ENCODE measurements around the gene ALKBH3. TPM values are rescaled to one million over a fixed set of nuclear protein-coding genes. Genes with fewer than 3 reads are reported as not detected.

ALKBH3 gene
- total RNA-seq, 1 experiment from 2014 or later, result 18.8 TPM

GRCh38 chr11:43837879-43838278 lies 42.8 kb upstream of the ALKBH3 start:
- 100% methylated on average over 1 of the region's 4 CpGs for WGBS (ENCODE audit: extremely low coverage, insufficient read length, low lambda C conversion rate)
- no peaks in the 10 kb centered on the region for H3K9me3 Mint-ChIP-seq

More at GRCh38 chr11:43837879-43838278, 42.8 kb upstream of the ALKBH3 start:
- H3K4me1 Mint-ChIP-seq, result peaks cover 3 to 10% of the 10 kb centered on the region in 2 experiments; a peak in 3 of 4 replicates
- no peak overlapping the region for H3K4me3 Mint-ChIP-seq
- Histone ChIP-seq H4K91ac (ENCODE audit: insufficient read length, low read depth, low read length) (no peak overlapping the region), H2BK5ac (ENCODE audit: insufficient read length, low read length) (no peak overlapping the region), H3K79me2 (ENCODE audit: insufficient read depth, low read length) (no peaks in the 10 kb centered on the region), H3K23me2 (ENCODE audit: insufficient read length, low read depth, low read length, poor library complexity, severe bottlenecking) (no peaks in the 10 kb centered on the region), H3K18ac (ENCODE audit: insufficient read length, low read depth, low read length) (no peak overlapping the region), H4K20me1 (ENCODE audit: control insufficient read depth, insufficient read depth, insufficient read length) (no peaks in the 10 kb centered on the region), H3K23ac (ENCODE audit: insufficient read length, low read depth, low read length) (no peak overlapping the region), H3K4ac (ENCODE audit: low read depth, low read length) (no peak overlapping the region), H3K9ac (ENCODE audit: extremely low read depth, insufficient read length, low read length) (no peak overlapping the region), H3T11ph (ENCODE audit: low read length) (no peak overlapping the region), H3K14ac (ENCODE audit: insufficient read depth, low read length) (no peak overlapping the region), H2BK15ac (ENCODE audit: low read depth, low read length) (no peak overlapping the region), H2AK5ac (ENCODE audit: insufficient read length, low read length) (no peak overlapping the region), H3K4me2 (ENCODE audit: insufficient read depth, insufficient read length, low read length) (no peak overlapping the region), H2BK12ac (ENCODE audit: insufficient read length, low read depth, low read length) (no peak overlapping the region), H2AFZ (ENCODE audit: low read length) (no peak overlapping the region), H3K79me1 (ENCODE audit: insufficient read depth, low read depth, low read length, poor library complexity, severe bottlenecking) (no peaks in the 10 kb centered on the region), H3K4me1 (ENCODE audit: insufficient read depth, low read length) (peaks cover 3% of the 10 kb centered on the region; the same call in 1 of the 2 replicates), H3K9me3 (ENCODE audit: control insufficient read depth, low read depth, low read length) (no peaks in the 10 kb centered on the region), H3K27me3 (ENCODE audit: insufficient read depth, low read length) (no peaks in the 10 kb centered on the region), H3K56ac (ENCODE audit: insufficient read length, low read depth, low read length) (no peak overlapping the region), H2BK120ac (ENCODE audit: low read depth, low read length, poor library complexity, severe bottlenecking) (no peak overlapping the region), H2BK20ac (ENCODE audit: low read depth, low read length, poor library complexity, severe bottlenecking) (no peak overlapping the region), H4K8ac (replicated peaks; ENCODE audit: insufficient read length, low read depth, low read length) (no peak overlapping the region), H3K27ac (ENCODE audit: insufficient read length, low read depth, low read length) (no peak overlapping the region), H4K5ac (ENCODE audit: insufficient read length, low read depth, low read length) (no peak overlapping the region)
- no peak overlapping the region for H3K27ac Mint-ChIP-seq
- H3K27me3 Mint-ChIP-seq (ENCODE audit: low read depth), result no peaks in the 10 kb centered on the region
- DNase-seq, result no peak
- TF ChIP-seq CTCF (conservative IDR thresholded peaks at IDR 0.05), result no peak
- H3K36me3 Mint-ChIP-seq (ENCODE audit: insufficient read depth in 1 of 3, low read depth in 3 of 3), result peaks cover 17 to 40% (median 26%) of the 10 kb centered on the region in 3 experiments

Data from H9 (cell line).